AG04450 (cell line): ENCODE data around the gene TMEM41B. TPM values are rescaled to one million over a fixed set of nuclear protein-coding genes. Genes with fewer than 3 reads are reported as not detected.

Source experiments
- CTCF ChIA-PET: fragments of 300-600, 350-600 bp; formaldehyde crosslinking; extraction: SDS; loops from one replicate; lab custom pipeline; 2022; ENCODE audit warnings: antibody characterized with exemption, inconsistent platforms; lab: Charles Lee
- POLR2A ChIA-PET: fragments of 350-600 bp; formaldehyde crosslinking; extraction: SDS; loops from one replicate; lab custom pipeline; 2021; ENCODE audit warnings: antibody characterized with exemption, inconsistent platforms; lab: Yijun Ruan, JAX
- DNase-seq: peaks from one replicate; pipeline ENCODE4 v3.0.0-alpha.2; 2011; ENCODE audit warnings: low read depth, low spot score
- H3K27ac ChIP-seq: one replicate; pipeline ENCODE4 v1.5.1; 2012; ENCODE audit warnings: low read depth, low read length, control low read depth
- H3K27me3 ChIP-seq: one replicate; pipeline ENCODE4 v1.6.0; 2012; ENCODE audit warnings: low read length; ENCODE audit not compliant: control insufficient read depth, insufficient read depth
- H3K4me3 ChIP-seq: 2 replicates; pipeline ENCODE4 v1.5.1; 2011; ENCODE audit warnings: mild to moderate bottlenecking, low read depth, low read length, control low read depth
- H3K9me3 ChIP-seq: 2 replicates; pipeline ENCODE4 v1.5.1; 2012; ENCODE audit warnings: low read length; ENCODE audit not compliant: control insufficient read depth, insufficient read depth
- CTCF ChIP-seq: IDR thresholded peaks from 2 replicates; pipeline ENCODE4 v1.5.1; 2011; ENCODE audit warnings: low read depth, low read length, control low read depth, inconsistent platforms
- polyA plus RNA-seq: library from polyadenylated mRNA; depleted of rRNA; stranded (reverse); fragments of >200 nt; gene quantifications from 2 replicates; pipeline ENCODE4 v1.2.3, GENCODE V29; 2011

Gene TMEM41B
- polyA plus RNA-seq, 1 experiment: 26.3 TPM

- no peak for DNase-seq
- Histone ChIP-seq H3K9me3 (no peaks in the 10 kb centered on the region; the same call in 1 of the 2 replicates), H3K27ac (no peak overlapping the region), H3K27me3 (no peaks in the 10 kb centered on the region), H3K4me3 (no peak overlapping the region)
- ChIA-PET CTCF (interaction anchor here (0.5 to 1.8 kb wide), 2 partner anchors 72 to 226 kb away, joined by 3 to 7 read pairs; no protein-coding TSS in a partner anchor), POLR2A (interaction anchor here (0.8 to 1.4 kb wide), 2 partner anchors 105 to 180 kb away, joined by 3 to 4 read pairs; partner anchors contain the start of gene ZNF143)
- no peak for TF ChIP-seq CTCF
These were observed 33.6 kb downstream of the TMEM41B start for GRCh38 chr11:9280655-9281301.

- H3K4me3 ChIP-seq: no peak overlapping the region
- CTCF ChIA-PET: no interaction called here
- no peak for TF ChIP-seq CTCF
- POLR2A ChIA-PET: no interaction called here
- no peaks in the 10 kb centered on the region for H3K27me3 ChIP-seq
- H3K27ac ChIP-seq: no peak overlapping the region
- no peak for DNase-seq
- no peaks in the 10 kb centered on the region; the same call in 1 of the 2 replicates for H3K9me3 ChIP-seq
These were observed 37.2 kb downstream of the TMEM41B start for GRCh38 chr11:9277176-9277575.

- CTCF ChIA-PET: no interaction called here
- DNase-seq: no peak
- Histone ChIP-seq H3K9me3 (no peaks in the 10 kb centered on the region; the same call in 1 of the 2 replicates), H3K27me3 (no peaks in the 10 kb centered on the region), H3K27ac (no peak overlapping the region), H3K4me3 (no peak overlapping the region)
- TF ChIP-seq CTCF: no peak
- POLR2A ChIA-PET: no interaction called here
These were observed 37.8 kb downstream of the TMEM41B start for GRCh38 chr11:9276571-9276970.

- H3K27ac ChIP-seq: peak overlapping the region; percentile 47
- no peak for DNase-seq
- POLR2A ChIA-PET: interaction anchor here (0.6 to 1.1 kb wide), 2 partner anchors 10 to 116 kb away, joined by 3 read pairs; no protein-coding TSS in a partner anchor
- no peak overlapping the region for H3K4me3 ChIP-seq
- no peaks in the 10 kb centered on the region; the same call in 1 of the 2 replicates for H3K9me3 ChIP-seq
- CTCF ChIA-PET: no interaction called here
- H3K27me3 ChIP-seq: no peaks in the 10 kb centered on the region
- no peak for TF ChIP-seq CTCF
These were observed 39.7 kb downstream of the TMEM41B start for GRCh38 chr11:9274499-9275258.
